Stimulated activated naive CD8-positive, alpha-beta T cell treated with anti-CD3 and anti-CD28 coated beads, Interleukin-15, amount 100 ng/mL, for 72 hours (primary cell): ENCODE measurements around the gene LYPLAL1.
"Not testable (repeated sequence)": the region's sequence is repeated elsewhere in the genome, so short reads cannot be mapped to it uniquely, and the experiment has no call there.

Experiments used
- ATAC-seq: fragments of 150-1000 bp; cut with Tn5 transposase; 2 replicates; pipeline ENCODE4 v1.10.0; 2021; ENCODE audit warnings: mild to moderate bottlenecking, moderate library complexity
- DNase-seq, 2 donors: peaks; one replicate each; pipeline ENCODE4 v3.0.0; 2021 to 2022
- H3K27ac Mint-ChIP-seq, 2 donors: one replicate each; pipeline ENCODE4 v1.8.0; 2022; ENCODE audit warnings: mild to moderate bottlenecking in 2 of 2, mixed read lengths in 2 of 2, moderate library complexity in 2 of 2
- H3K27me3 Mint-ChIP-seq: one replicate; pipeline ENCODE4 v1.8.0; 2022; ENCODE audit warnings: mixed read lengths
- H3K4me1 Mint-ChIP-seq: one replicate; pipeline ENCODE4 v1.8.0; 2022; ENCODE audit warnings: mild to moderate bottlenecking, mixed read lengths
- H3K4me3 Mint-ChIP-seq, 2 donors: one replicate each; pipeline ENCODE4 v1.8.0; 2022; ENCODE audit warnings: mild to moderate bottlenecking in 2 of 2, mixed read lengths in 2 of 2, moderate library complexity in 1 of 2
- H3K9me3 Mint-ChIP-seq, 2 donors: one replicate each; pipeline ENCODE4 v1.8.0; 2022; ENCODE audit warnings: mixed read lengths in 2 of 2

Gene LYPLAL1

DNA sequence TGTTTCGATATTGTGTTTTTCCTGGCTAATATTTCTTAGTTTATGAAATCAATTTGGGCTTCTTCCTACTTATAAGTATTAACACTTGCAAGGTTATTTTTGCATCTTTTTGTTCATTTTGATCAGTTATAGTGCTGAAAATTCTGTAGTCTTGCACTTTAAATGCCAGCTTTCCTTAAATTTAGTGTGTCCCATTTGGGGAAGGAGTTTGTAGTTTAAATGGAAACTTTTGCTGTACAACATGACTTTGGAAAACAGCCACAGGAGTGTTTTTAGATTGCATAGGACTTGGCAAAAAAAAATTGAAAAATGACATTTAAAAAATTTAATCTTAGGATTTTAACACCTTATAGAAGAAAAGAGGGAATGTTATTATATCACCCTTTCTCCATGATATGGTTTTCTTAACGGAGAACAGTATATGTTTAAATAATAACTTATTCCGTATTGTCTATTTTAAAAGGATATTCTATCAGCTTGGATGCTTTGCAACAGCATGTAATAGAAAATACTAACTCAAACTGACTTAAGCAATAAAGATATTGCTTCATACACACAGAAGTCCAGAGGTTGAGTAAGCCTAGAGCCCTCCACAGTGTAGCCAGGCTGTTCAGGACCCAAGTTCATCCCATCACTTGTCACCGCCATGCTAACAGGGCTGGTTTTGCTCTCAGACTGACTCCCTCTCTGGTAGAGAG is 53.8 kb downstream of the LYPLAL1 start:
- DNase-seq (no peak), ATAC-seq (no peak)
- no peaks in the 10 kb centered on the region for H3K4me1 Mint-ChIP-seq
- no peaks in the 10 kb centered on the region for H3K9me3 Mint-ChIP-seq
- no peak overlapping the region for H3K27ac Mint-ChIP-seq
- H3K27me3 Mint-ChIP-seq: no peaks in the 10 kb centered on the region
- no peak overlapping the region for H3K4me3 Mint-ChIP-seq

DNA sequence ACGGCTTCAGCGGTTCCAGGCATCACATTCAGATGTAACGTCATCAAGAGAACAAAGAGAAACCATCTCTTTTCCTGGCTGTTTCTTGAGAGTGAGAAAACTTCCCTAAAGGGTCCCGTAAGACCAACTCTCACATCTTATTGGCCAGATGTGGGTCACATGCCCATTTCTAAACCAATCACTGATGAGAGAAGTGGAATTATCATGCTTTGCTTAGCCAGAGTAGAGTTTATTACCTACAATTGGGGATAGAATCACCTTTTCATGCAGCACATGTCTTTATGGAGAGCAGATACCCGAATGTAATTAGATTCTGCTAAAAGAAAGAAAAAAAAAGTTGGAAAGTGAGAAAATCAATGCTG is 54.4 kb downstream of the LYPLAL1 start:
- no peak overlapping the region for H3K27ac Mint-ChIP-seq
- DNase-seq (no peak), ATAC-seq (no peak)
- no peaks in the 10 kb centered on the region for H3K4me1 Mint-ChIP-seq
- no peaks in the 10 kb centered on the region for H3K9me3 Mint-ChIP-seq
- no peak overlapping the region for H3K4me3 Mint-ChIP-seq
- H3K27me3 Mint-ChIP-seq: no peaks in the 10 kb centered on the region

GRCh38 chr1:219232890-219233289 is 59.2 kb downstream of the LYPLAL1 start:
- no peaks in the 10 kb centered on the region for H3K27me3 Mint-ChIP-seq
- no peak overlapping the region for H3K4me3 Mint-ChIP-seq
- H3K9me3 Mint-ChIP-seq: no peaks in the 10 kb centered on the region
- no peak for DNase-seq
- H3K4me1 Mint-ChIP-seq: no peaks in the 10 kb centered on the region
- ATAC-seq: no peak
- H3K27ac Mint-ChIP-seq: no peak overlapping the region

DNA sequence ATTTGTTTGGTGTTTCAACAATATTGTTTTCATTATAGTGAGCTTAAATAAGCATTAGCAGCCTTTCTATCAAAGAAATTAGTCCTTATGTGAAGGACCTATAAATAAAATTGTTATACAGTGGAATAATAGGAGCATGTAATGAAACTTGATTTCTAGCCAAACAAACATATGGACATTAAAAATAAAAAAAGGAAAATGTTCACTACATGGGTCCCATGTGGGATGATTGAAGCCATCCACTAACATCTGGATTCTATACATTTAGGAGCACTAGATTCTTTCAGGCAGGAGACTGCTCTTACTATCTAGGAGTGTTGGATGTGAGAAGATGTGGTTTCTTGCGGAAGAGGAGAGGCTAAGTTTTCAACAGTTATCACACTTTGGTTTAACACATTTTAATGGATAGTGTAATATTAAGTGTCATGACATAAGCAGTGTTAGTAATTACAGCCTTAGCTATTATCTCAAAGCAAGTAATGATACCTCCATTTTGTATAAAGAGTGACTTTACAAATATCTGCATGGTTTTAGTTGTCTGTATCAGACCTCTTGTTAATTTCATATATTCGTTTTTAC is 62.3 kb downstream of the LYPLAL1 start:
- no peak overlapping the region for H3K4me3 Mint-ChIP-seq
- H3K9me3 Mint-ChIP-seq: no peaks in the 10 kb centered on the region
- no peak for DNase-seq
- no peak overlapping the region for H3K27ac Mint-ChIP-seq
- no peaks in the 10 kb centered on the region for H3K4me1 Mint-ChIP-seq
- ATAC-seq: no peak
- H3K27me3 Mint-ChIP-seq: no peaks in the 10 kb centered on the region

GRCh38 chr1:219236933-219237610 is 63.4 kb downstream of the LYPLAL1 start:
- Mint-ChIP-seq H3K9me3 (no peaks in the 10 kb centered on the region), H3K4me1 (no peaks in the 10 kb centered on the region)

GRCh38 chr1:219239518-219239917 is 65.8 kb downstream of the LYPLAL1 start:
- no peaks in the 10 kb centered on the region for H3K27me3 Mint-ChIP-seq
- H3K27ac Mint-ChIP-seq: no peak overlapping the region
- no peak overlapping the region for H3K4me3 Mint-ChIP-seq
- DNase-seq (no peak), ATAC-seq (no peak)
- no peaks in the 10 kb centered on the region for H3K9me3 Mint-ChIP-seq
- no peaks in the 10 kb centered on the region for H3K4me1 Mint-ChIP-seq

More at GRCh38 chr1:219236933-219237610, 63.4 kb downstream of the LYPLAL1 start:
- no peaks in the 10 kb centered on the region for H3K27me3 Mint-ChIP-seq
- no peak for DNase-seq
- ATAC-seq: no peak
- no peak overlapping the region for H3K4me3 Mint-ChIP-seq
- no peak overlapping the region for H3K27ac Mint-ChIP-seq

- DNase-seq (no peak), ATAC-seq (no peak)
- Mint-ChIP-seq H3K27me3 (no peaks in the 10 kb centered on the region), H3K27ac (no peak overlapping the region), H3K4me3 (no peak overlapping the region), H3K9me3 (no peaks in the 10 kb centered on the region), H3K4me1 (no peaks in the 10 kb centered on the region)
Measured at GRCh38 chr1:219244864-219245263, 71.2 kb downstream of the LYPLAL1 start.

DNA sequence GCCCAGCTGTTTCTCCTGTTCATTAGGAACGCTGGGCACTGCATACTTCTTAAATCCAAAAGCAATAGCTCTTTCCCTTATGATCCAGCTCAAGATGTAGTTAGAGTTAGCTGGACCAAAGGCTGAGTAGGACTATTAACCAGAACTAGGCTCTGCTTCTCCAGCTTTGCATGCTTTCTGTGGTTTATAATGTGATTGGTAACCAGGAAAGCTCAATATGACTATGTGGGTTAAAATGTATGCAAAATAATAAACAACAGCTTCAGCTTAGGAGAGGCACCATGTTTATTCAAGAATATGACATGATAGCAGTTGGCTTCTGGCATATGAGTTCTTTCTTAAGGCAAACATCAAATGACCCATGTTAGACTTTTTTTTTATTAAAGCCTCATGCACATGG is 73.8 kb downstream of the LYPLAL1 start:
- Mint-ChIP-seq H3K4me3 (no peak overlapping the region), H3K27me3 (no peaks in the 10 kb centered on the region), H3K9me3 (peaks cover 0 to 7% of the 10 kb centered on the region in 2 donors), H3K4me1 (no peaks in the 10 kb centered on the region), H3K27ac (no peak overlapping the region)
- DNase-seq: no peak
- no peak for ATAC-seq

GRCh38 chr1:219250468-219250867 is 76.8 kb downstream of the LYPLAL1 start:
- H3K9me3 Mint-ChIP-seq: peaks cover 13 to 24% of the 10 kb centered on the region in 2 donors
- H3K4me1 Mint-ChIP-seq, H3K4me3 Mint-ChIP-seq, DNase-seq, ATAC-seq, H3K27me3 Mint-ChIP-seq, H3K27ac Mint-ChIP-seq: not testable (repeated sequence)

DNA sequence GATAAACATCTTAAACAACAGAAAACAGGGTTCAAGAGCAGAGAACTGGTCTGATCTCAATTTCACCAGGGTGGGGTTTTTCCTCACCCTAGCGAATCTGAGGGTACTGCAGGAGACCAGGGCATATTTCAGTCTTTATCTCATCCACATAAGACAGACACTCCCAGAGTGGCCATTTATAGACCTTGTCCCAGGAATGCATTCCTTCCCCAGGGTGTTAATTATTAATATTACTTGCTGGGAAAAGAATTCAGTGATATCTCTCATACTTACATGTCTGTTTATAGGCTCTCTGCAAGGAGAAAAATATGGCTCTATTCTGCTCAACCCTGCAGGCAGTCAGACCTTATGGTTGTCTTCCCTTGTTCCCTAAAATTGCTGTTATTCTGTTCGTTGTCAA is 84.1 kb downstream of the LYPLAL1 start:
- DNase-seq: no peak
- H3K4me1 Mint-ChIP-seq: no peaks in the 10 kb centered on the region
- no peak overlapping the region for H3K27ac Mint-ChIP-seq
- H3K4me3 Mint-ChIP-seq: no peak overlapping the region
- no peak for ATAC-seq
- no peaks in the 10 kb centered on the region for H3K27me3 Mint-ChIP-seq
- H3K9me3 Mint-ChIP-seq: peaks cover 24 to 39% of the 10 kb centered on the region in 2 donors

DNA sequence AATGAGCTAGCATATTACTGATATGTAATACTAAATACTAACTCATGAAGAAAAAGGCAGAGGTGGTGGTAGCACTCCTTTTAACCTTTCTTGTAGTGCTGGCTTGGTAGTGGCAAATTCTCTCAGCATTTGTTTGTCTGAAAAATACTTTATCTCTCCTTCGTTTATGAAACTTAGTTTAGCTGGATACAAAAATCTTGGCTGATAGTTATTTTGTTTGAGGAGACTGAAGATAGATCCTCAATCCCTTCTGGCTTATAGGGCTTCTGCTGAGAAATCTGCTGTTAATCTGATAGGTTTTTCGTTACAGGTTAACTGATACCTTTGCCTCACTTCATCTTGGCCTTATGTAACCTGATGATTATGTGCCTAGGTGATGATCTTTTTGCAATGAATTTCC is 87.8 kb downstream of the LYPLAL1 start:
- Mint-ChIP-seq H3K4me3 (no peak overlapping the region), H3K9me3 (peaks cover 7 to 25% of the 10 kb centered on the region in 2 donors), H3K27me3 (no peaks in the 10 kb centered on the region), H3K27ac (no peak overlapping the region), H3K4me1 (no peaks in the 10 kb centered on the region)
- DNase-seq (no peak), ATAC-seq (no peak)
